HG03025 (cell line): ENCODE measurements around the gene TPSG1.

ENCODE experiments used
- ATAC-seq: cut with Tn5 transposase; IDR thresholded peaks from one replicate; pipeline ENCODE4 v1.9.1; 2021; ENCODE audit warnings: mild to moderate bottlenecking, moderate library complexity; ENCODE audit not compliant: unreplicated experiment, low FRiP score

The TPSG1 gene

DNA sequence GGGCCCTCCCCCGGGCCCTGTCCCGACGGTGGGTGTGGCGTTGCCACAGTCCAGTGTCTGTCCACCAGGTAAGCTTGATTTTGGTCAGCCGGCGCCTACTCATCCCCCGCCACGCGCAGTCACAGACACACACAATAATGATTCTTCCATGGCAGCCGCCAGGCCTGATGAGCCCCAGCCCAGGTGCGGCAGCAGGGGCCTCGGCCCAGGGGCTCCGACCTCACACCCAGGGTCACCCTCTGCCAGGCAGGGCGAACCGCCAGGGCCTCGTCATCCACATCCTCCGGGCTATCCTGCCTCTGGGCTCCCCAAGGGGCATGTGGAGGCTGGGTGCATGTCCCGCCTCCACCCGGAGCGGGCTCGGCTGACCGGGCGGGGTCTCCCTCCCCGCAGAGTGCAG, 7.5 kb downstream of the TPSG1 start:
- ATAC-seq = no peak

DNA sequence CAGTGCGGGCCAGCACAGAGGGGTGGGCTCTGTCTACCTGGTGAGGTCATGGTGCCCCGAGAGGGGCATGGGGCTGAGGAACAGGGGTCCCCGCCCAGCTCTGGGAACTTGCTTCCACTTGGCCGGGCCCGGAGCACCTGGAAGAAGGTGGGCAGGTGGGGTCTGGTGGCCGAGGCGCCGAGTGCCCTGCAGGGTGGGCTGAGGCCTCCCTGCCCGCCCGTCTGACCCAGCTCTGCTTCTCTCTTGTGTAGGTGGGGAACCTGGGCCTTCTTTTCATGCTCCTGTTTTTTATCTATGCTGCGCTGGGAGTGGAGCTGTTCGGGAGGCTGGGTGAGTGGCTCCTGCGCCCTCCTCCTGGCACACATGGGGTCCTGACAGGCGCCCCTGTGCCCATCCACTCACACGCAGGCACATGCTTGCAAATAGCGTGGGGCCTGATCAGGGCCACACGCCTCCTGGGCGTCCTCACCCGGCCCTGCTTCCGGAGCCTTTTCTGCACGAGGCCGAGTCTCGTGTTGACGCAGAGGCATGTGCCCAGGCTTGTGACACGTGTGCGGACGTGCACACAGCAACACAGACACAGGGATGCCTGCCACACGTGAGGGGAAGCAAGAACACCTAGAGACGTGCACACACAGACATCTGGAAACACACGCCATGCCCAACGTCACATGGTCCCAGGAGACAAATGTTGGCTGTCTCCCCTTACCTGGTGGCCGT, 8.2 kb downstream of the TPSG1 start:
- no peak for ATAC-seq

DNA sequence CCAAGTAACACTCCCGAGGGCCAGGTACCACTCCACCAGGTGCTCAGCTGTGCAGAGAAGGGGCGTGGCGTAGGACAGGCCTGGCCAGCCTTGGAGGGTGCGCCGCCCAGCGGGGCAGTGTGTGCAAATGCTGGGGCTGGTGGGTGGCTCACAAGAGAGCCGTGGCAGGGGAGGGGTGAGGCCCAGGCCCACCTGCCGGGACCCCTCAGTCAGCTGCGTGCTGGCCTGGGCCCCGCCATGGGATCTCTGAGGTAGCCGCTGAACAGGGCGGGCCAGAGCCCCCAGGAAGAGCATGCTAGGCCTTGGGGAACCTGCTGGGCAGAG, 8.8 kb downstream of the TPSG1 start:
- no peak for ATAC-seq

DNA sequence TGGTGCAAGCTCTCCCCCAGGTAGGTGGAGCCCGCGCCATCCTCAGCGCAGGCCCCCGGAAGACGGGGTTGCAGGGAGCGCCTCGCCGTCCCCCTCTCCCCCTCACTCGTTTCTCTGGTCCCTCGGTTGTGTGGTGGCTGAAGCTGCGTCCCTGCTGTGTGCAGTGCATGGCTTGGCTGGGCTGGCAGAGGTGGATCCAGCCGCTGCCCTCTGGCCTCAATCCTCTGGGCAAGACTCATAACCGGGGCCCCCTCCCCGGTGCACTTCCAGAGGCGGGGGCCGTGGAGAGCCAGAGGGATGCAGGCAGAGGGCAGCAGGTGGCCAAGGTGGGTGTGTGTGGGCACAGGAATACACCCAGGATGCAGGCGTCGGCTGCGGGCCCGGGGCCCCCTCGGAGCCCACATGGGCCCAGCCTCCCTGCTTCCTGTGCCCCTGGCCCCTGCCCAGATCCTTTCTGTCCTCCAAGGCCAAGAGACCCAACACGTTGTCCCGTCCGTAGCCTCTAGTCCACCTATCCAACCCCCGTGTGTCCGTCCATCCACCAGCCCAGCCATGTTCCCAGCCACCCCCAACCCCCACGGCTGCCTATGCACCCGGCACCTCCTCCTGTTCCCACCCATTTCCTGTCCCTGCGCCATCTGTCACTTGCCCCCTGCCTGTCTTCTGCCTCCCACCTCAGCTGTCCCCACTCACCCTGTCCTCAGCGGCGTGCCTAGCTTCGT, 9.3 kb downstream of the TPSG1 start:
- ATAC-seq = no peak

DNA sequence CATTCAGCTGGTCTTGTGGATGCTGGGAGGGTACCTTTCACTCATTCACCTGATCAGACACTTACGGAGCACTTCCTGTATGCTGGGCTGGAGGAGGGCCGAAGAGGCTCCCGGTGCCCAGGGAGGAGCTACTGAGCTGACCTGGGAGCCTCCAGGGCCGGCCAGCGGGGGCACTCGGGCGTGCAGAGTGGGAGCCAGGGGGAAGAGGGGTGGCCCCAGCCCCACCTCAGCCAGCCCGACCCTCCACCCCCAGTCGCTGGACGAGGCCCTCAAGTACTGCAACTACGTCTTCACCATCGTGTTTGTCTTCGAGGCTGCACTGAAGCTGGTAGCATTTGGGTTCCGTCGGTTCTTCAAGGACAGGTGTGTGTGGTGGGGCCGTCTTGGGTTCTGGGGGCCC, 10.3 kb downstream of the TPSG1 start:
- no peak for ATAC-seq

DNA sequence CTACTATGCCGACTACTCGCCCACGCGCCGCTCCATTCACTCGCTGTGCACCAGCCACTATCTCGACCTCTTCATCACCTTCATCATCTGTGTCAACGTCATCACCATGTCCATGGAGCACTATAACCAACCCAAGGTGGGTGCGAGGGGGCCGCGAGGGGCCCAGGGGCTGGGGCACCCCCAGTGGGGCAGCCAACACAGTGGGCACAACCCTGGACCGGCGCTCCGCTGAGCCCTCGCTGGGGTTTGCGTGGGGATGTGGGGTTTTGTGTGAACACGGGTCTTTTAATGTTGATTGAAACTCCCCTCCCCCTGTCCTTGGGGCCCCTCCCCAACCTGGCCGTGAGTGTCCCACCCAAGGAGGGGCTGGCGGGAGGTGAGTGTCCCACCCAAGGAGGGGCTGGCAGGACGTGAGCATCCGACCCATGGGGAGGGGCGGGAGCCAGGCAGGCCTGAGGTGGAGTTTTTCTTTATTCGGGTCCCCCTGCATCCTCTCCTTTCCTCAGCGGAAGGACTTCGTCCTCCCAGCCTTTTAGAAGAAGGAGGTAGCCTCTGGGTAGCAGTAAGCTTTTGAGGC, 11.2 kb downstream of the TPSG1 start:
- no peak for ATAC-seq

DNA sequence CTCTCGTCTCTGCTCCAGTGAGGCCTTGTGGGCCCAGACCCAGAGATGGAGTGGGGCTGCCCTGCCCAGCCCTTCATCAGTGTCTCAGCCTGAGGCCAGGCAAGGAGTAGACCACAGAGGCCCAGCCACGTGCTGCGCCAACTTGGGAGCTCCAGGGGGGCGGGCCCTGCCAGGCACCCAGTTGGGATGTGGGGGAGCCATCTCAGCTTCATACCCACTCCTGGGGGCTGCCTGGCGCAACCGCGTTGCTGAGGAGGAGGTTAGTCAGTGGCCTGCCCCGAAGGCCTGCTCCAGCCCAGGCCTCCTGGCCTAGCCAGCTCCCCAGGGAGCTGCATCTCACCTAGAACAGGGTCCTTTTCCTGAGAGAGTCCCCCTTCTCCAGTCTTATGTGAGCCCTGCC, 11.8 kb downstream of the TPSG1 start:
- no peak for ATAC-seq

DNA sequence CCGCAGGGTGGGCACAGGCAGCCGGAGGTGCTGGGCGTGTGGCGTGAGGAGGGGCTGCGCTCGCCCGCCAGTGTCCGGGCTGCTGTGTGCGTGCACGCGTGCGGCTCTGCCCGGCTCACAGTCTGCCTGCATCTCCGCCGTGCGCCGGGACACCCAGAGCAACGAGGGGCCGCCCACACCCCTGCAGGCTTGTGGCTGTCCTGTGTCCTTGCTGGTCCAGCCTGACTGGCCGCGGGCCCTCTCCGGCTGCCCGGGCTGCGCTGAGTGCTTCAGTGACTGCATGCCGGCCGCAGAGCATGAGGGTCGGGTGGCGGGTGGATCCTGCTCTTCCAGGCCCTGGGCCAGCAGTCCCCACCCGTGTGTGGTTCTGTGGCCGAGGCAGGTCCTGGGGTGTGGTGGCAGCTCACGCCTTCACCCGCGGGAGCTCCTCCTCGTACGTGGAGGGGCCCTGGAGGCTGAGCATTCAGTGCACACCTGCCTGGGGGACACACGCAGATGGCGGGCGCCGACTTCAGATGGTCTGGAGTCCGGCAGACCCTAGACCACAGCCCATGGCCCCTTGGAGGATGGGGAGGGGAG, 12.4 kb downstream of the TPSG1 start:
- no peak for ATAC-seq

DNA sequence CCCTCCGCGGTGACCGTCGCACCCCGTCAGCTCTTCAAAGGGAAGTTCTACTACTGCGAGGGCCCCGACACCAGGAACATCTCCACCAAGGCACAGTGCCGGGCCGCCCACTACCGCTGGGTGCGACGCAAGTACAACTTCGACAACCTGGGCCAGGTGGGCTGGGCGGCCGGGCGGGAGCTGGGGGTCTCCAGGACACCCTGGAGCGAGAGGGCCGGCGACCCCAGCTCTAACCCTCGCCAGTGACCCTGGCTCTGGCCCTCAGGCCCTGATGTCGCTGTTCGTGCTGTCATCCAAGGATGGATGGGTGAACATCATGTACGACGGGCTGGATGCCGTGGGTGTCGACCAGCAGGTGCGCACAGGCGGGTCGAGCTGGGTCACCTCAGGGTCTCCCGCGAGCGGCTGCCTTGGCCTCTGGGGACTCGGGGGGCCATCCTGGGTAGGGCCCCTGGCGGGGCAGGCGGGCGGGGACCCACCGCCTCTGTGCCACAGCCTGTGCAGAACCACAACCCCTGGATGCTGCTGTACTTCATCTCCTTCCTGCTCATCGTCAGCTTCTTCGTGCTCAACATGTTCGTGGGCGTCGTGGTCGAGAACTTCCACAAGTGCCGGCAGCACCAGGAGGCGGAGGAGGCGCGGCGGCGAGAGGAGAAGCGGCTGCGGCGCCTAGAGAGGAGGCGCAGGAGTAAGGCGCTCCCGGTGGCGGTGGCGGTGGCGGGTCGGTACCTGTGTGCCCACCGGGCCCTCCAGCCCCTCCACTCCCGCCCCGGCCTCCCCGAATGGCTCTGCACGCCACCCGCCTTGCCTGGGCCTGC, 13.4 kb downstream of the TPSG1 start:
- ATAC-seq = no peak

DNA sequence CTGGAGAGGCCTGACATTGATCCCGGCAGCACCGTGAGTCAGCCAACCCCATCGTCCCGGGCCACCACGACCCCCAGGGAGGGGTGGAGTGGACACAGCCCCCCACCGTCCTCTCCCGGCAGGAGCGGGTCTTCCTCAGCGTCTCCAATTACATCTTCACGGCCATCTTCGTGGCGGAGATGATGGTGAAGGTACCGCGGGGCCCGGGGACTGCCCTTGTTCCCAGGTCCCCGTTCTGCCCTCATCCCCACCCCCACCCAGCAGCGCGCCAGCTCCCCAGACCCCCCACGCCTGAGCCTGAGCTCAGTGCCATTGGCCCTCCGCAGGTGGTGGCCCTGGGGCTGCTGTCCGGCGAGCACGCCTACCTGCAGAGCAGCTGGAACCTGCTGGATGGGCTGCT, 14.6 kb downstream of the TPSG1 start:
- ATAC-seq = no peak

DNA sequence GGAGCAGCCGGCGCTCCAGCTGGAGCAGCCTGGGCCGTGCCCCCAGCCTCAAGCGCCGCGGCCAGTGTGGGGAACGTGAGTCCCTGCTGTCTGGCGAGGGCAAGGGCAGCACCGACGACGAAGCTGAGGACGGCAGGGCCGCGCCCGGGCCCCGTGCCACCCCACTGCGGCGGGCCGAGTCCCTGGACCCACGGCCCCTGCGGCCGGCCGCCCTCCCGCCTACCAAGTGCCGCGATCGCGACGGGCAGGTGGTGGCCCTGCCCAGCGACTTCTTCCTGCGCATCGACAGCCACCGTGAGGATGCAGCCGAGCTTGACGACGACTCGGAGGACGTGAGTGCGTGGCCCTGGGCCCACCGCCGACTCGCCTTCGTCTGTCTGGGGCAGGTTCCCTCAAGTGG, 16.0 kb downstream of the TPSG1 start:
- ATAC-seq = no peak

DNA sequence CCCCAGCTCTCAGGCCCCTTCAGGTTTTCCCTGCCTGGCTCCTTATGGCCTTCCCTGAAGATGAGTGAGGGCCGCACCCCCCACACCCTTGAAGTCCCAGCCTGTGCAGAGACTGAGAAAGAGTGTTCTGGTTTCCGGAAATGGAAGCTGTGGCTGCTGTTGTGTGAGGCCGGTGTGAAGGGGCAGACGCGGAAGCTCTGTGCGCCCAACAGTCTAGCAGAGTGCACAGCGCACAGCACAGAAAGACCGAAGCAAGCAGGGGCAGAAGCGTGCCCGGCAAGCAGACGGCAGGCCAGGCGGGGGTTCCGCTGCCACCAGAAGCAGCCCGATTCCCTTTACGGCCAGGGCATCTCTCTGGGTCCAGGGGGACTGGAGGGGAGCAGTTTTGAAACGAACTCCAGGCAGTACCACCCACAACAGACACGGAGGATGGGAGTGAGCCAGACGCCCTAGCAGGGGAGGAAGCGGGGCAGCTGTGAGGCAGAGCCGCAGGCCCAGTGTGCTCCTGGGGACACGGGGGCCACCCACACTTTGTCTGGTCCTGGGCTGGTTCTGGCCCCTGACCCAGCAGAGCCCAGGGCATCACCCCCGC, 16.7 kb downstream of the TPSG1 start:
- ATAC-seq = no peak

DNA sequence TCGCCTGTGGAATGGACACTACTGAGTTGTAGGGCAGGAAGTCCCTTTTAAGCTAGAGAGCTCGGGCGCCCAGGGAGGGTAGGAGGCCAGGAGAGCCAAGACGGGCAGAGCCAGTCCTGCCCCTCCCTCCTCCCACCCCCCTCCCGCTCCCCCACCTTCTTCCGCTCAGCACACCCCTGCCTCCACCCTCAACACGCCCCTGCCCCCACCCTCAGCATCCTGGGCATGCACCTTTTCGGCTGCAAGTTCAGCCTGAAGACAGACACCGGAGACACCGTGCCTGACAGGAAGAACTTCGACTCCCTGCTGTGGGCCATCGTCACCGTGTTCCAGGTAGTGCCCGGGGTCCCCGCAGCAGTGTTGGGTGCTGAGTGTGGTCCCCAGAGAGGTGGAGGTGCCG, 18.3 kb downstream of the TPSG1 start:
- ATAC-seq = no peak

DNA sequence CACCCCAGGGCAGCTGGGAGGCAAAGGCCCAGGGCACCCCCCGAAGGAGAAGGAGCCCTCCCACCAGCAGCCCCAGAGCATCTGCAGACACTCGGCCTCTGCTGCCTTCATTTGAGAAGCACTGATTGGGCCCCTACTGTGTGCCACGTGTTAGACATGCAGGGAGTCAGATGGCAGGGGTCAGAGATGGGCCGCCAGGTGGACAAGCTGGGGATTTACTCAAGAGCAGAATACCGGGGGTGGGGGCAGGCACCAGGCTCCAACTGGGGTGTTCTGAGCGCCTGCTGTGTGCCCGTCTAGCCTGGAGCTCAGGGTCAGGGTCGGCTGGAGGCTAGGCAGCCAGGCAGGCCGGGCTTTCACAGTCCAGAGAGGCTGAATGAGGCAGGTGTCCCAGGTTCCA, 18.7 kb downstream of the TPSG1 start:
- ATAC-seq = no peak

DNA sequence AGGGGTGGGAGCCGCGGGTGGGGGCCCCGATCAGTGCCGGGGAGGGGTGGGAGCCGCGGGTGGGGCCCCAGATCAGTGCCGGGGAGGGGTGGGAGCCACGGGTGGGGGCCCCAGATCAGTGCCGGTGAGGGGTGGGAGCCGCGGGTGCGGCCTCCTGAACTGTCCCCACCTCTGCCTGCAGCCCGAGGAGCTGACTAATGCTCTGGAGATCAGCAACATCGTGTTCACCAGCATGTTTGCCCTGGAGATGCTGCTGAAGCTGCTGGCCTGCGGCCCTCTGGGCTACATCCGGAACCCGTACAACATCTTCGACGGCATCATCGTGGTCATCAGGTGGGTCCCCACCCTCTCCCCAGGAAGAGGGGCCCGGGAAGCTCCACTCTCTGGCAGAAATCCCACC, 20.1 kb downstream of the TPSG1 start:
- ATAC-seq = no peak

DNA sequence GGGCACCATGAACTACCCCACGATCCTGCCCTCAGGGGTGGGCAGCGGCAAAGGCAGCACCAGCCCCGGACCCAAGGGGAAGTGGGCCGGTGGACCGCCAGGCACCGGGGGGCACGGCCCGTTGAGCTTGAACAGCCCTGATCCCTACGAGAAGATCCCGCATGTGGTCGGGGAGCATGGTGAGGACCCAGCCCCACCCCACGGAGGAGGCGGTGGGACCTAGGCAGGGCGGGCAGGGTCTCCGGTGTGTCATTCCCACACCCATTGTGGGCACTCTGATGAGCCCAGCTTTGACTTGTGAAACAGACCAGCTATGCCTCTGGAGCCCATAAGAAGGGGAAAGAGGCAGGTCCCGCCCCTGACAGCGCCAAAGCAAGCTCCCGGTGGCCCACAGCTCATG, 22.8 kb downstream of the TPSG1 start:
- no peak for ATAC-seq

DNA sequence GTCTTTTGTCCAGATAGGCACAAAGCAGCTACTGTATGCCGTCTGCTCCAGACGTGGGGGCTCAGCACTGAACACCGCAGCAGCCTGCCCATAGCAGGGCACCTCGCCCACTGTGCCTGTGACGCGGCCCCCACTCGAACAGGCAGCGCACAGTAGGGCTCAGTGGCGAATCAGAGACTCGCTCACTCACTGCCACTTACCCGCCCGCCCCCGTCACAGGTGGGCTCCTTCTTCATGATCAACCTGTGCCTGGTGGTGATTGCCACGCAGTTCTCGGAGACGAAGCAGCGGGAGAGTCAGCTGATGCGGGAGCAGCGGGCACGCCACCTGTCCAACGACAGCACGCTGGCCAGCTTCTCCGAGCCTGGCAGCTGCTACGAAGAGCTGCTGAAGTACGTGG, 23.6 kb downstream of the TPSG1 start:
- no peak for ATAC-seq

DNA sequence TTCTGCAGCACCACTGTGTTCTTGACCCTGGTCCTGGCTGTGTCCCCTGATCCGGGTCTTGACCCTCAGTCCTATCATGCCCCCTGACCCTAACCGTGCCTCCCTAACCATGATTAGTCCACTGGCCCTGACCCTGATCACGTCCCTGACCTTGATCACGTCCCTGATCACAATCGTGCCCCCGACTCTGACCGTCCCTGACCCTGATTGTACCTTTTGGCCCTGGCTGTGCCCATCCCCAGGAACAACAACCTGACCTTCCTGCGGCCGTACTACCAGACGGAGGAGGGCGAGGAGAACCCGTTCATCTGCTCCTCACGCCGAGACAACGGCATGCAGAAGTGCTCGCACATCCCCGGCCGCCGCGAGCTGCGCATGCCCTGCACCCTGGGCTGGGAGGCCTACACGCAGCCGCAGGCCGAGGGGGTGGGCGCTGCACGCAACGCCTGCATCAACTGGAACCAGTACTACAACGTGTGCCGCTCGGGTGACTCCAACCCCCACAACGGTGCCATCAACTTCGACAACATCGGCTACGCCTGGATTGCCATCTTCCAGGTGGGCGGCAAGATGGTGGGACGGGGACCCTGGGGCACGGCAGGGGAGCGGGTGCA, 24.9 kb downstream of the TPSG1 start:
- ATAC-seq = no peak

DNA sequence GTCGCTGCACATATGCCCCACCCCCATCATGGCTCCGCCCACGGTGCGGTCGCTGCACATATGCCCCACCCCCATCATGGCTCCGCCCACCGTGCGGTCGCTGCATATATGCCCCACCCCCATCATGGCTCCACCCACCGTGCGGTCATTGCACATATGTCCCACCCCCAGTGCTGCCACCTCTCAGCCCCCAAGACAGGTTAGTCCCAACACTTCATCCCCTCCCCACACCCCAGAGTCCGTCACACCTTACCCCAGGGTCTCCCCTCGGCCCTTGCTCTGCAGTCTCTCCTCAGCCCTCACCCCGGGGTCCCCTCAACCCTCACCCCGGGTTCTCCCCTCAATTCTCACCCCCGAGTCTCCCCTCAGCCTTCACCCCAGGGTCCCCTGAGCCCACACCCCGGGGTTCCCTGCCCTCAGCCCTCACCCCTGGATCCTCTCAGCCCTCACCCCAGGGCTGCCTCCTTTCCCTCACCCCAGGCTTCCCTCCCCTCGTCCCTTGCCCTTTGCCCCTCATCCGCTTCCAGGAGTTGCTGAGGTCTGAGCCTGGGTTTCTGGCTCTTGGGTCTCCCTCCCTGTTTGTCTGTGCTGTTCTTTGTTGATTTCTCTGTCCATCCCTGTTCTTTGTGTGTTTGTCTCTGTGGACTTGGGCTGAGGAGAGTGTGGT, 25.6 kb downstream of the TPSG1 start:
- ATAC-seq = no peak
